HG03469 (cell line): ENCODE results near the gene FALEC.

Experiments
- ATAC-seq: cut with Tn5 transposase; IDR thresholded peaks from one replicate; pipeline ENCODE4 v1.9.1; 2021; ENCODE audit warnings: mild to moderate bottlenecking, moderate library complexity, moderate number of reproducible peaks; ENCODE audit not compliant: unreplicated experiment

Gene FALEC

GRCh38 chr1:150511985-150512660 lies 3.4 kb upstream of the FALEC start:
- no peak for ATAC-seq

- ATAC-seq = no peak
These were observed 2.7 kb upstream of the FALEC start for GRCh38 chr1:150512846-150513245.

GRCh38 chr1:150513351-150513791 lies 2.2 kb upstream of the FALEC start:
- no peak for ATAC-seq

GRCh38 chr1:150514260-150514659 lies 1.3 kb upstream of the FALEC start:
- no peak for ATAC-seq

GRCh38 chr1:150514913-150515327 lies 632 bp upstream of the FALEC start:
- ATAC-seq = no peak

- ATAC-seq = no peak
These were observed 569 bp downstream of the FALEC start for GRCh38 chr1:150516050-150516591.

- ATAC-seq = no peak
These were observed 1.1 kb downstream of the FALEC start for GRCh38 chr1:150516616-150517015.

GRCh38 chr1:150521196-150521968 lies 5.8 kb downstream of the FALEC start:
- no peak for ATAC-seq

- ATAC-seq = no peak
These were observed 9.8 kb downstream of the FALEC start for GRCh38 chr1:150525348-150525747.

GRCh38 chr1:150528196-150528595 lies 12.6 kb downstream of the FALEC start:
- no peak for ATAC-seq

GRCh38 chr1:150529017-150529416 lies 13.5 kb downstream of the FALEC start:
- ATAC-seq = no peak

- ATAC-seq = no peak
These were observed 15.1 kb downstream of the FALEC start for GRCh38 chr1:150530491-150531159.

- no peak for ATAC-seq
These were observed 17.3 kb downstream of the FALEC start for GRCh38 chr1:150532860-150533259.

- no peak for ATAC-seq
These were observed 18.4 kb downstream of the FALEC start for GRCh38 chr1:150534002-150534401.

- no peak for ATAC-seq
These were observed 20.1 kb downstream of the FALEC start for GRCh38 chr1:150535511-150536287.

- ATAC-seq = no peak
These were observed 21.5 kb downstream of the FALEC start for GRCh38 chr1:150536836-150537731.

- ATAC-seq = no peak
These were observed 22.5 kb downstream of the FALEC start for GRCh38 chr1:150537732-150538684.

GRCh38 chr1:150543500-150544143 lies 28.1 kb downstream of the FALEC start:
- no peak for ATAC-seq
